HEK293 (cell line): ENCODE measurements around the gene MACROD1.

Source experiments
- CTCF ChIA-PET: fragments of 350-600 bp; formaldehyde crosslinking; extraction: SDS; loops from one replicate; lab custom pipeline; 2021; ENCODE audit warnings: antibody characterized with exemption; lab: Yijun Ruan, JAX
- POLR2A ChIA-PET: fragments of 300-600 bp; formaldehyde crosslinking; extraction: SDS; loops from one replicate; lab custom pipeline; 2020; ENCODE audit warnings: antibody characterized with exemption, inconsistent platforms; lab: Yijun Ruan, JAX
- H3K27ac ChIP-seq: fragments of 200-500 bp; sonication (Bioruptor generic); 2 replicates; pipeline ENCODE4 v1.5.1; 2014; ENCODE audit warnings: low read depth, low read length, control low read depth, inconsistent platforms; ENCODE audit errors: extremely low read depth
- H3K36me3 ChIP-seq, 2 experiments: fragments of 200-500 bp in 1 of 2; sonication (Bioruptor generic) in 1 of 2; 1 replicate in 1 of 2; 2 replicates in 1 of 2; pipeline ENCODE4 v1.5.1; 2014 to 2017; ENCODE audit warnings: inconsistent platforms in 2 of 2, low read length in 2 of 2; ENCODE audit not compliant: control insufficient read depth in 2 of 2, insufficient read depth in 1 of 2
- H3K4me1 ChIP-seq: fragments of 200-500 bp; sonication (Bioruptor generic); 2 replicates; pipeline ENCODE4 v1.5.1; 2014; ENCODE audit warnings: mild to moderate bottlenecking, low read length, inconsistent platforms; ENCODE audit not compliant: control insufficient read depth, insufficient read depth
- H3K4me3 ChIP-seq: 2 replicates; pipeline ENCODE4 v1.5.1; 2011; ENCODE audit warnings: low read depth, mild to moderate bottlenecking, control low read depth, low read length, moderate library complexity
- H3K9me3 ChIP-seq: fragments of 200-500 bp; sonication (Bioruptor generic); 2 replicates; pipeline ENCODE4 v1.5.1; 2014; ENCODE audit warnings: low read depth, low read length, inconsistent platforms; ENCODE audit not compliant: control insufficient read depth, insufficient read depth
- EGR2 ChIP-seq: fragments of 450-650 bp; formaldehyde crosslinking; IDR thresholded peaks from 2 replicates; pipeline ENCODE4 v1.5.1; 2016; ENCODE audit warnings: low read depth, missing biosample characterization, missing genetic modification characterization
- GLIS1 ChIP-seq: fragments of 450-650 bp; formaldehyde crosslinking; IDR thresholded peaks from 2 replicates; pipeline ENCODE4 v1.5.1; 2016; ENCODE audit warnings: missing biosample characterization, missing genetic modification characterization
- KLF7 ChIP-seq: fragments of 450-650 bp; formaldehyde crosslinking; IDR thresholded peaks from 2 replicates; pipeline ENCODE4 v1.5.1; 2016; ENCODE audit warnings: missing biosample characterization, missing genetic modification characterization, borderline replicate concordance
- SCRT1 ChIP-seq: fragments of 450-650 bp; formaldehyde crosslinking; IDR thresholded peaks from 2 replicates; pipeline ENCODE4 v1.5.1; 2016; ENCODE audit warnings: missing biosample characterization, missing genetic modification characterization, borderline replicate concordance
- SCRT2 ChIP-seq: fragments of 450-650 bp; formaldehyde crosslinking; IDR thresholded peaks from 2 replicates; pipeline ENCODE4 v1.5.1; 2016; ENCODE audit warnings: missing biosample characterization, missing genetic modification characterization
- SP2 ChIP-seq: fragments of 450-650 bp; formaldehyde crosslinking; IDR thresholded peaks from 2 replicates; pipeline ENCODE4 v1.5.1; 2016; ENCODE audit warnings: missing biosample characterization, missing genetic modification characterization
- SP3 ChIP-seq: fragments of 450-650 bp; formaldehyde crosslinking; IDR thresholded peaks from 2 replicates; pipeline ENCODE4 v1.5.1; 2016; ENCODE audit warnings: missing biosample characterization, missing genetic modification characterization
- YY1 ChIP-seq: fragments of 450-650 bp; formaldehyde crosslinking; IDR thresholded peaks from 2 replicates; pipeline ENCODE4 v1.5.1; 2018; ENCODE audit warnings: missing biosample characterization, missing genetic modification characterization
- YY2 ChIP-seq: fragments of 450-650 bp; formaldehyde crosslinking; IDR thresholded peaks from 2 replicates; pipeline ENCODE4 v1.5.1; 2016; ENCODE audit warnings: missing biosample characterization, missing genetic modification characterization
- ZBTB17 ChIP-seq: fragments of 450-650 bp; formaldehyde crosslinking; IDR thresholded peaks from 2 replicates; pipeline ENCODE4 v1.5.1; 2016; ENCODE audit warnings: missing biosample characterization, missing genetic modification characterization
- ZBTB48 ChIP-seq: fragments of 450-650 bp; formaldehyde crosslinking; IDR thresholded peaks from 2 replicates; pipeline ENCODE4 v1.5.1; 2016; ENCODE audit warnings: missing biosample characterization, missing genetic modification characterization
- ZFHX2 ChIP-seq: fragments of 450-650 bp; formaldehyde crosslinking; conservative IDR thresholded peaks from 2 replicates; pipeline ENCODE4 v1.5.1; 2016; ENCODE audit warnings: missing biosample characterization, missing genetic modification characterization
- ZNF10 ChIP-seq: fragments of 450-650 bp; formaldehyde crosslinking; IDR thresholded peaks from 2 replicates; pipeline ENCODE4 v1.5.1; 2017; ENCODE audit warnings: missing biosample characterization, missing genetic modification characterization
- ZNF146 ChIP-seq: fragments of 450-650 bp; formaldehyde crosslinking; IDR thresholded peaks from 2 replicates; pipeline ENCODE4 v1.5.1; 2016; ENCODE audit warnings: missing biosample characterization, missing genetic modification characterization
- ZNF202 ChIP-seq: fragments of 450-650 bp; formaldehyde crosslinking; IDR thresholded peaks from 2 replicates; pipeline ENCODE4 v1.5.1; 2016; ENCODE audit warnings: missing biosample characterization, missing genetic modification characterization, borderline replicate concordance
- ZNF239 ChIP-seq: fragments of 450-650 bp; formaldehyde crosslinking; IDR thresholded peaks from 2 replicates; pipeline ENCODE4 v1.5.1; 2016; ENCODE audit warnings: missing biosample characterization, missing genetic modification characterization
- ZNF366 ChIP-seq: fragments of 450-650 bp; formaldehyde crosslinking; conservative IDR thresholded peaks from 2 replicates; pipeline ENCODE4 v1.5.1; 2016; ENCODE audit warnings: missing biosample characterization, missing genetic modification characterization
- ZNF423 ChIP-seq: fragments of 450-650 bp; formaldehyde crosslinking; IDR thresholded peaks from 2 replicates; pipeline ENCODE4 v1.5.1; 2016; ENCODE audit warnings: missing biosample characterization, missing genetic modification characterization
- ZNF473 ChIP-seq: fragments of 450-650 bp; formaldehyde crosslinking; IDR thresholded peaks from 2 replicates; pipeline ENCODE4 v1.5.1; 2017; ENCODE audit warnings: missing biosample characterization, missing genetic modification characterization
- ZNF510 ChIP-seq: fragments of 450-650 bp; formaldehyde crosslinking; IDR thresholded peaks from 2 replicates; pipeline ENCODE4 v1.5.1; 2018; ENCODE audit warnings: mild to moderate bottlenecking, missing genetic modification characterization, missing biosample characterization; ENCODE audit not compliant: insufficient replicate concordance
- ZNF558 ChIP-seq: fragments of 450-650 bp; formaldehyde crosslinking; IDR thresholded peaks from 2 replicates; pipeline ENCODE4 v1.5.1; 2016; ENCODE audit warnings: missing biosample characterization, missing genetic modification characterization
- ZNF664 ChIP-seq: fragments of 450-650 bp; formaldehyde crosslinking; IDR thresholded peaks from 2 replicates; pipeline ENCODE4 v1.5.1; 2016; ENCODE audit warnings: missing biosample characterization, missing genetic modification characterization
- ZNF776 ChIP-seq: fragments of 450-650 bp; formaldehyde crosslinking; IDR thresholded peaks from 2 replicates; pipeline ENCODE4 v1.5.0; 2017; ENCODE audit warnings: missing biosample characterization, missing genetic modification characterization, borderline replicate concordance
- ZSCAN23 ChIP-seq: fragments of 450-650 bp; formaldehyde crosslinking; IDR thresholded peaks from 2 replicates; pipeline ENCODE4 v1.5.1; 2016; ENCODE audit warnings: missing biosample characterization, missing genetic modification characterization
- TF ChIP-seq, protein P1 (sequence below): fragments of 450-650 bp; formaldehyde crosslinking; IDR thresholded peaks from 2 replicates; pipeline ENCODE4; 2016; ENCODE audit warnings: missing biosample characterization, missing genetic modification characterization
- TF ChIP-seq, protein P2 (sequence below): fragments of 450-650 bp; formaldehyde crosslinking; IDR thresholded peaks from 2 replicates; pipeline ENCODE4 v1.5.1; 2016; ENCODE audit warnings: missing biosample characterization, missing genetic modification characterization

The MACROD1 gene

DNA sequence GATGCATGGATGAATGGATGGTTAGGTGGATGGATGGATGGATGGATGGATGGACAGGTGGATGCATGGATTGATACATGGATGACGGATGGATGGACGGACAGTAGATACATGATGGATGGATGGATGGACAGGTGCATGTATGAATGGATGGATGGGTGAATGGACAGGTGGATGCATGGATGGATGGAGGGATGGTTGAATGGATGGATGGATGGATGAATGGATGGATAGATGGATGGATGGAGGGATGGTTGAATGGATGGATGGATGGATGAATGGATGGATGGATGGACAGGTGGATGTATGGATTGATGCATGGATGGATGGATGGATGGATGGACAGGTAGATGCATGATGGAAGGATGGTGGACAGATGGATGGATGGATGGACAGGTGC is 51.7 kb downstream of the MACROD1 start:
- no peaks in the 10 kb centered on the region for H3K4me1 ChIP-seq
- H3K9me3 ChIP-seq: no peaks in the 10 kb centered on the region
- CTCF ChIA-PET: no interaction called here

DNA sequence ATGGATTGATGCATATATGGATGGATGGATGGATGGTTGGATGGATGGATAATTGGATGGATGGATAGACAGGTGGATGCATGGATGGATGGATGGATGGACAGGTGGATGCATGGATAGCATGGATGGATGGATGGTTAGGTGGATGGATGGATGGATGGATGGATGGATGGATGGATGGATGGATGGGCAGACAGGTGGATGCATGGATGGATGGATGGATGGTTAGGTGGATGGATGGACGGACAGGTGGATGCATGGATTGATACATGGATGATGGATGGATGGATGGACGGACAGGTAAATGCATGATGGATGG is 52.5 kb downstream of the MACROD1 start:
- CTCF ChIA-PET: interaction anchor here (0.6 to 0.7 kb wide), 2 partner anchors 41 to 117 kb away, joined by 3 to 5 read pairs; no protein-coding TSS in a partner anchor
- no peak overlapping the region for H3K4me3 ChIP-seq
- POLR2A ChIA-PET: no interaction called here
- no peaks in the 10 kb centered on the region for H3K36me3 ChIP-seq
- no peak overlapping the region for H3K27ac ChIP-seq
- H3K4me1 ChIP-seq: no peaks in the 10 kb centered on the region
- no peaks in the 10 kb centered on the region for H3K9me3 ChIP-seq
- TF ChIP-seq ZBTB17 (tag by site-specific recombination): peak; percentile 57
- peak; percentile 90 for TF ChIP-seq ZNF366 (tag by site-specific recombination)
- no peak for TF ChIP-seq SCRT1 (tag by site-specific recombination)
- TF ChIP-seq, all 188 proteins: peak for 2

More for the DNA sequence above, 51.7 kb downstream of the MACROD1 start:
- H3K27ac ChIP-seq: no peak overlapping the region
- no peak overlapping the region for H3K4me3 ChIP-seq
- POLR2A ChIA-PET: no interaction called here
- H3K36me3 ChIP-seq: no peaks in the 10 kb centered on the region
- TF ChIP-seq ZNF776 (tag by site-specific recombination) (no peak), ZNF423 (no peak), ZNF202 (no peak), ZBTB17 (tag by site-specific recombination) (peak; percentile 99), ZNF146 (tag by site-specific recombination) (no peak), ZSCAN23 (tag by site-specific recombination) (no peak), ZNF558 (tag by site-specific recombination) (no peak), ZNF366 (tag by site-specific recombination) (peak; percentile 98), ZNF510 (tag by site-specific recombination) (no peak)
- TF ChIP-seq, protein P1, sequence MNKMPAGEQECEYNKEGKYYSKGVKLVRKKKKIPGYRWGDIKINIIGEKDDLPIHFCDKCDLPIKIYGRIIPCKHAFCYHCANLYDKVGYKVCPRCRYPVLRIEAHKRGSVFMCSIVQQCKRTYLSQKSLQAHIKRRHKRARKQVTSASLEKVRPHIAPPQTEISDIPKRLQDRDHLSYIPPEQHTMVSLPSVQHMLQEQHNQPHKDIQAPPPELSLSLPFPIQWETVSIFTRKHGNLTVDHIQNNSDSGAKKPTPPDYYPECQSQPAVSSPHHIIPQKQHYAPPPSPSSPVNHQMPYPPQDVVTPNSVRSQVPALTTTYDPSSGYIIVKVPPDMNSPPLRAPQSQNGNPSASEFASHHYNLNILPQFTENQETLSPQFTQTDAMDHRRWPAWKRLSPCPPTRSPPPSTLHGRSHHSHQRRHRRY (tag by site-specific recombination): no peak

DNA sequence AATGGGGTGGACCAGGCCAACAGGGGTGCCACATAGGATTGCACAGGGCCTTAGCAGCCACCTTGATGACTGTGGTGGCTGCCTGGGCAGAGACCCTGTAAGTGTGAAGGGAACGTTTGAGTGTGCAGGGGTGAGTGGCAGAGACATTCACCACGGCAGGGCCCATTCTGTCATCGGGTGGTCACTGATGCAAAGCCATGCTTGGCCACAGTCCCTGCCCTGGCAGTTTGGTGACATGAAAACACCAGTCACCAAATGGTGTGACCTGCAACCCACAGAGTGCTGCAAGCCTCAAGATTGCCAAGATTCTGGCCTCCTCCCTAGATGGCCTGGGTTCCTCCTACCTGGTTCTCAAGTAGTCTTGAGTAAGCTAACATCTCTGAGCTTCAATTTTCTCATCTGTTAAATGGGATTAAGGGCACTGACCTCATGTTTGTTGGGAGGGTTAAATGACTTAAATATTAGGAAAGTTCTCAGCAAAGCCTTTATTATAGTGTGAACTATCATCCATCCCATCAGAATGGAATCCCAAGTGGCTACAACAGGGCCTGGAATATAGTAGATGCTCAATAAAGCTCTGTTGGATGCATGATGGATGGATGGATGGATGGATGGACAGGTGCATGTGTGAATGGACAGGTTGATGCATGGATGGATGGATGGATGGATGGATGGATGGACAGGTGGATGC is 53.0 kb downstream of the MACROD1 start:
- H3K4me1 ChIP-seq: no peaks in the 10 kb centered on the region
- H3K9me3 ChIP-seq: no peaks in the 10 kb centered on the region
- H3K27ac ChIP-seq: no peak overlapping the region
- no peak for TF ChIP-seq YY2
- peak; percentile 92 for TF ChIP-seq ZNF664 (tag by site-specific recombination)
- TF ChIP-seq, all 188 proteins: peak for 1
- Histone ChIP-seq H3K4me3 (no peak overlapping the region), H3K36me3 (no peaks in the 10 kb centered on the region)
- ChIA-PET POLR2A (no interaction called here), CTCF (interaction anchor here (0.6 to 0.7 kb wide), 2 partner anchors 41 to 218 kb away, joined by 3 to 5 read pairs; no protein-coding TSS in a partner anchor)

DNA sequence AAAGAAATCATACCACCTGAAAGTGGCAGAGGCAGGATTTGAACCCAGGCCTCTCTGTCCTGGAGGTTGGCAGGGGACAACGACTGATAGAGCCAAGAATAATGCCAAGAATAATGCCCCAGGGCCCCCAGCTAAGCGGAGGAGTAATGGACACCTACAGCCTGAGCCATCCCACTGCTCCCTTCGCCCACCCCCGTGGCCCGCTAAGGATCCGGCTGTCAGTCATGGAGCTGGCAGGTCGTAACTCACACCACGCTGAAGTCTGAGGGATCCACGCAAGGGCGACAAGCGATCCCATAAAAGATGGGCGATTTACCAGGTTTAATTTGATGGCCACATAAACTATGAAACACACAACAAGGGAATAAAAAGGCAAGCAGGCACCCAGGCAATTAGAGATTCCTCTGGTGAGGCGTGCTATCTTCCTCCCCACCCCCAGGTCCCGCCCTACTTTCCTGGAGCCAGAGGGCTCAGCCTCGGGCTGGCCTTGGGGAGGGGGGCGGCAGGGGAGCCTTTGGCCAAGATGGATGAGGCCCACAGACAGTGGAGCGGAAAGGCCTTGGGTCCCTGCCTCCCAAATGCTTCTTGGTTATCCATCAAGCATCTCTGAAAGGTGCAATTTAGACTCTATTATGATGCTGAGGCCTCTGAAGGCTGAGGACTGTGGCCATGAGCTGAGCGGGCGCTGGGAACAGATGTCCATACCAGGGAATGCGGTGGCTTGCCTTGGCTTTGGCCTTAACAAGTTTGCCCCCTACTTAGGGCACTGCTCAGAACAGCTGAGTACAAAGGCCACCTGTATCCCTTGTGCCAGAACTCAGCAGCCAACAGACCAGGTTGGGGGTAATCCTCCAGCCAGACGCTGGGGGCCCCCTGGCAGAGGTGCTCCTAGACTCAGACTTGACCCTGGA is 55.2 kb downstream of the MACROD1 start:
- H3K4me1 ChIP-seq: no peaks in the 10 kb centered on the region
- TF ChIP-seq ZNF10 (tag by site-specific recombination) (no peak), ZNF473 (tag by site-specific recombination) (no peak), ZFHX2 (tag by site-specific recombination) (peak; percentile 74), SCRT2 (tag by site-specific recombination) (0 out of 2 replicates have a peak, but pooled peaks have one; percentile 15), YY1 (tag by site-specific recombination) (no peak), ZBTB48 (tag by site-specific recombination) (no peak), SP2 (no peak), GLIS1 (tag by site-specific recombination) (peak; percentile 49), SP3 (tag by site-specific recombination) (no peak), ZNF239 (no peak), KLF7 (tag by site-specific recombination) (no peak), EGR2 (peak; percentile 73)
- TF ChIP-seq, protein P2, sequence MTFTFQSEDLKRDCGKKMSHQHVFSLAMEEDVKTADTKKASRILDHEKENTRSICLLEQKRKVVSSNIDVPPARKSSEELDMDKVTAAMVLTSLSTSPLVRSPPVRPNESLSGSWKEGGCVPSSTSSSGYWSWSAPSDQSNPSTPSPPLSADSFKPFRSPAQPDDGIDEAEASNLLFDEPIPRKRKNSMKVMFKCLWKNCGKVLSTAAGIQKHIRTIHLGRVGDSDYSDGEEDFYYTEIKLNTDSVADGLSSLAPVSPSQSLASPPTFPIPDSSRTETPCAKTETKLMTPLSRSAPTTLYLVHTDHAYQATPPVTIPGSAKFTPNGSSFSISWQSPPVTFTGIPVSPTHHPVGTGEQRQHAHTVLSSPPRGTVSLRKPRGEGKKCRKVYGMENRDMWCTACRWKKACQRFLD (tag by site-specific recombination): no peak
- H3K9me3 ChIP-seq: no peaks in the 10 kb centered on the region
- POLR2A ChIA-PET: no interaction called here
- H3K4me3 ChIP-seq: no peak overlapping the region
- no peaks in the 10 kb centered on the region for H3K36me3 ChIP-seq
- CTCF ChIA-PET: no interaction called here
- H3K27ac ChIP-seq: no peak overlapping the region
